OCI-LY3 (cell line): ENCODE measurements around the gene HPGD.

Source experiments
- CTCF ChIP-seq: fragments of 200-600, 300-600 bp; sonication (generic); IDR thresholded peaks from 2 replicates; pipeline ENCODE4 v1.5.1; 2014; ENCODE audit warnings: antibody characterized with exemption, low read length, low read depth
- EZH2phosphoT487 ChIP-seq: fragments of 200-600 bp; shearing (Covaris generic); IDR thresholded peaks from 2 replicates; pipeline ENCODE4 v1.6.1; 2018; ENCODE audit warnings: antibody characterized with exemption, mixed run types, low read depth

- TF ChIP-seq CTCF (no peak), EZH2phosphoT487 (no peak)
Observed at GRCh38 chr4:174475528-174475927, 46.8 kb downstream of the HPGD start.
